ENCODE measurements around the gene TPT1. TPM values are rescaled to one million over a fixed set of nuclear protein-coding genes. Genes with fewer than 3 reads are reported as not detected.
A peak's percentile ranks its signal among the peaks of the same experiment; 100 is the strongest.

Gene TPT1
- total and polyA plus RNA-seq, 4 donors = 3,196 to 18,191 (median 5,218) TPM

DNA sequence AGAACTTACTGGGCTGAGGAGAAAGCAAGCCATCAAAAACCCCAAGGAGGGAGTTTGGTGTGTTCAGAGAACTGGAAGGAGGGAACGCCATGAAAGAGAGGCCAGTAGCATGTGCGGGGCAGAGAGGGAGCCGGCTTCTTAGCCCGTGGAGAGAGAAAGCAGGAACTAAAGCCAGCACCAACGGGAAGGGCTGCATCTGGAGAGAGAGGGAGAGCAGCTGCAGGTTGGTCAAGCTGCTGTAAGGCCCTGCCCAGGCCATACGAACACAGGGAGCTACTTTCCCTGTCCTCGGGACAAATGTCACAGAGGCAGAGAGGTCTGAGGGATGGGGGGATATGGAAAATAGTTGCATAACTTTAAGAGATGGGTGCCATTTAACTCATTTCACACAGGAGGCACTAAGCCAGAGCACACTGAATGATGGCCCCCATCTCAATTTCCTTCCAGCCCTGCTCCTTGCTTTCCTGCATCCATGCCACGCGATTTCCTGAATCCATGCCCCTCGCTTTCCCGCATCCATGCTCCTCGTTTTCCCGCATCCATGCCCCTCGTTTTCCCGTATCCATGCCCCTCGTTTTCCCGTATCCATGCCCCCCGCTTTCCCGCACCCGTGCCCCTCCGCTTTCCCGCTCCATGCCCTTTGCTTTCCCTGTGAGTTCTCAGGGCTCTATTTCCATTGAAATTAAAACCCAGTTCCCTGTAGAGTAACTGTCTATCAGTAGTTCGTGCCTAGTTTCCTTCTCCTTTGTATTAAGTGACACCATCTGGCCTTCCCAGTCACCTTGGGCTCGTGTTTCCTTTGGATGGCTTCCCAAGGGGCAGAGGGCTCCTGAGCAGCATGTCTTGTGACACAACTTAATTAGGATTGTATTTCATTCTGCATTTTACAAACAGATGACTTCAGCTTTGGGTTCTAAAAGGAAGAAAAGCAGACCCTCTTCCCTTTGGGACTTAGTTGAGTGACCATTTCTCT is 31.5 kb upstream of the TPT1 start:
- DNase-seq (no peak), ATAC-seq (ENCODE audit: low FRiP score) (no peak)
- H3K9me3 ChIP-seq (ENCODE audit: control insufficient read depth, low read length) = no peaks in the 10 kb centered on the region
- H3K27ac ChIP-seq (ENCODE audit: low read depth in 1 of 2, low read length in 2 of 2) = no peak overlapping the region
- H3K4me1 ChIP-seq (ENCODE audit: control insufficient read depth in 1 of 2, insufficient read depth in 2 of 2, low read length in 2 of 2) = no peaks in the 10 kb centered on the region
- intact Hi-C loops (cut with DNase I) = loop anchor here (10.0 kb wide), 2 partner anchors 92 to 328 kb away; partner anchors contain the start of gene COG3 (in 1 of the 2)
- WGBS, 2 donors = 79 to 80% methylated on average over 24 of the region's 24 CpGs
- no peaks in the 10 kb centered on the region for H3K27me3 ChIP-seq (ENCODE audit: control insufficient read depth in 1 of 2, insufficient read depth in 2 of 2, low read length in 1 of 2)
- no peaks in the 10 kb centered on the region for H3K36me3 ChIP-seq (ENCODE audit: control insufficient read depth in 1 of 2, insufficient read depth in 2 of 2, low read length in 1 of 2)
- H3K4me3 ChIP-seq (ENCODE audit: low read length in 2 of 2) = no peak overlapping the region

DNA sequence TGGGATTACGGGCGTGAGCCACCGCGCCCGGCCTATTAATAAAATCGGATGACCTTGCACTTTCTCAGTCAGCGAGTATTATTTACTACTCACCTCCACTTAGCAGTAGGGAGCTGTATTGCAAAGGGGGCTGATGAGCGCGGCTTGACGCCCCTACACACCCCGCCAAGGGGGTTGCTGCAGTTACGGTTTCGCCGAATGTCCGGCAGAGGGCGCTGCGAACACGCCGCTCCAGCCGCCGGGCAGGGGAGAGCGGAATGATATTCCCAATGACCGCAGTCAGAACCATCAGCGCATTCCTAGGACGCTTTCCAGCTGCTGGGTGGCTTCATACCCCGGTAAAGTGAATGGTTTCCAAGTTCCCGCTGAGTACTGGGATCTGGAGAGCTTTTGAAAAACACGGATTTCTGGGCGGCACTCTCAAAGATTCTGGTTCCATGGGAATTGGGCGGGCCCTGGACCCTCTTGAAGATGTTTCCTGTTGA is 30.0 kb upstream of the TPT1 start:
- 19% methylated on average over 30 of the region's 30 CpGs for WGBS, 2 donors
- DNase-seq = peak; percentile 79 to 90
- intact Hi-C loops (cut with DNase I) = loop anchor here (10.0 kb wide), 2 partner anchors 94 to 326 kb away; partner anchors contain the start of gene COG3 (in 1 of the 2)

DNA sequence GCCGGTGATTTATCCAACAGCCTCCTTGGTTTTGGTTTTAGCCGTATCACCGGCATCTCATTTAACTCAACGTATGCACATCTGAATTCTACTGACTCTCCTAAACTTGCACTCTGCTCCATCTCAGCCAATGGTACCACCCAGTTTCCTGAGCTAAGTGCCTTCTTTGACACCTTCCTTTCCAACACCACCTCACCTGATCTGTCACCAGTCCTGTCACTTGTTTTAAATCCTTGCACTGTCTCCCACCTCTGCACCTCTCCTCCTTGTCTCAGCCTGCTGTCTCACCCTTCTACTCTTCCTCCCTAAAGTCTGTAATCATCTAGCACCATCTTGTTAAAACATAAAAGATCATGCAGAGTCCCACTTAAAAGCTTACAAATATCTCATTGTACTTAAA is 28.1 kb upstream of the TPT1 start:
- Histone ChIP-seq H3K36me3 (ENCODE audit: control insufficient read depth in 1 of 2, insufficient read depth in 2 of 2, low read length in 1 of 2) (no peaks in the 10 kb centered on the region), H3K27me3 (ENCODE audit: control insufficient read depth in 1 of 2, insufficient read depth in 2 of 2, low read length in 1 of 2) (no peaks in the 10 kb centered on the region), H3K4me3 (ENCODE audit: low read length in 2 of 2) (no peak overlapping the region), H3K4me1 (ENCODE audit: control insufficient read depth in 1 of 2, insufficient read depth in 2 of 2, low read length in 2 of 2) (no peaks in the 10 kb centered on the region), H3K27ac (ENCODE audit: low read depth in 1 of 2, low read length in 2 of 2) (no peak overlapping the region), H3K9me3 (ENCODE audit: control insufficient read depth, low read length) (no peaks in the 10 kb centered on the region)
- no peak for DNase-seq
- no peak for ATAC-seq (ENCODE audit: low FRiP score)
- intact Hi-C loops (cut with DNase I) = loop anchor here in 1 of 2 donors (10.0 kb wide), 1 partner anchor 136 kb away; no protein-coding TSS in a partner anchor
- WGBS, 2 donors = 83 to 85% methylated on average over 4 of the region's 4 CpGs

More for the DNA sequence above, 30.0 kb upstream of the TPT1 start:
- H3K27ac ChIP-seq (ENCODE audit: low read depth in 1 of 2, low read length in 2 of 2) = no peak overlapping the region
- H3K4me1 ChIP-seq (ENCODE audit: control insufficient read depth in 1 of 2, insufficient read depth in 2 of 2, low read length in 2 of 2) = no peaks in the 10 kb centered on the region
- no peaks in the 10 kb centered on the region for H3K36me3 ChIP-seq (ENCODE audit: control insufficient read depth in 1 of 2, insufficient read depth in 2 of 2, low read length in 1 of 2)
- H3K4me3 ChIP-seq (ENCODE audit: low read length in 2 of 2) = no peak overlapping the region
- no peaks in the 10 kb centered on the region for H3K27me3 ChIP-seq (ENCODE audit: control insufficient read depth in 1 of 2, insufficient read depth in 2 of 2, low read length in 1 of 2)
- H3K9me3 ChIP-seq (ENCODE audit: control insufficient read depth, low read length) = no peaks in the 10 kb centered on the region
- ATAC-seq (ENCODE audit: low FRiP score) = peak; percentile 92

DNA sequence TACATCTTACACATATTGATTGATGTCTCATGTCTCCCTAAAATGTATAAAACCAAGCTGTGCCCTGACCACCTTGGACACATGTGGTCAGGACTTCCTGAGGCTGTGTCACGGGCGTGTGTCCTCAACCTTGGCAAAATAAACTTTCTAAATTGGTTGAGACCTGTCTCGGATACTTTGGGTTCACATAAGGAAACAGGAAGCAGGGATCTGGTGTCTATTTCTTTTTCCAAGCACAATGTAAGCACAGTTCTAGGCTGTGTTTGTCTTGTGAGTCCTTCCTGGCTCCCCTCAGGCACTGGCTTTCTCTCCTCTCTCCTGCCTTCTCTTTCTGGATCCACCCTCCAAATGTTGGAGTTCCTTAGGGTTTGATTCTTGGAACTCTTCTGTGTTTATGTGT is 27.6 kb upstream of the TPT1 start:
- no peak for ATAC-seq (ENCODE audit: low FRiP score)
- no peak overlapping the region for H3K4me3 ChIP-seq (ENCODE audit: low read length in 2 of 2)
- intact Hi-C loops (cut with DNase I) = loop anchor here in 1 of 2 donors (10.0 kb wide), 1 partner anchor 136 kb away; no protein-coding TSS in a partner anchor
- H3K4me1 ChIP-seq (ENCODE audit: control insufficient read depth in 1 of 2, insufficient read depth in 2 of 2, low read length in 2 of 2) = no peaks in the 10 kb centered on the region
- no peaks in the 10 kb centered on the region for H3K9me3 ChIP-seq (ENCODE audit: control insufficient read depth, low read length)
- no peaks in the 10 kb centered on the region for H3K36me3 ChIP-seq (ENCODE audit: control insufficient read depth in 1 of 2, insufficient read depth in 2 of 2, low read length in 1 of 2)
- H3K27me3 ChIP-seq (ENCODE audit: control insufficient read depth in 1 of 2, insufficient read depth in 2 of 2, low read length in 1 of 2) = no peaks in the 10 kb centered on the region
- DNase-seq = no peak
- no peak overlapping the region for H3K27ac ChIP-seq (ENCODE audit: low read depth in 1 of 2, low read length in 2 of 2)
- 1 to 5% methylated on average over 3 of the region's 3 CpGs for WGBS, 2 donors

DNA sequence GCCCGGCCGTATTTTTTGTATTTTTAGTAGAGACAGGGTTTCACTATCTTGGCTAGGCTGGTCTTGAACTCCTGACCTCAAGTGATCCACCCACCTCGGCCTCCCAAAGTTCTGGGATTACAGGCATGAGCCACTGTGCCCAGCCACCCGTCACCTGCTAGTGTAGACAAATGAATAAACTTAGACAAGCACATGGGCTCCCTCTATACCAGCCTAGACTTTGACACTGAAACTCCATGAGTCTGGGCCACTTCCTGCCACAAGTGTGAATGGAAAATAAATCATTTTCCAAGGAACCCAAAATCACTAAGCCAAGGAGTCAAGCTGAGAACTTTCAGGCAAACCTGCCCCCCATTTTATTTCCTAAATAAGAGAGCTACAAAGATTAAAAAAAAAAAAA is 27.0 kb upstream of the TPT1 start:
- no peak overlapping the region for H3K27ac ChIP-seq (ENCODE audit: low read depth in 1 of 2, low read length in 2 of 2)
- H3K36me3 ChIP-seq (ENCODE audit: control insufficient read depth in 1 of 2, insufficient read depth in 2 of 2, low read length in 1 of 2) = no peaks in the 10 kb centered on the region
- H3K27me3 ChIP-seq (ENCODE audit: control insufficient read depth in 1 of 2, insufficient read depth in 2 of 2, low read length in 1 of 2) = no peaks in the 10 kb centered on the region
- H3K4me1 ChIP-seq (ENCODE audit: control insufficient read depth in 1 of 2, insufficient read depth in 2 of 2, low read length in 2 of 2) = no peaks in the 10 kb centered on the region
- DNase-seq = no peak
- WGBS, 2 donors = 63 to 68% methylated on average over 4 of the region's 4 CpGs
- no peak overlapping the region for H3K4me3 ChIP-seq (ENCODE audit: low read length in 2 of 2)
- H3K9me3 ChIP-seq (ENCODE audit: control insufficient read depth, low read length) = no peaks in the 10 kb centered on the region
- intact Hi-C loops (cut with DNase I) = loop anchor here in 1 of 2 donors (10.0 kb wide), 1 partner anchor 137 kb away; no protein-coding TSS in a partner anchor
- ATAC-seq (ENCODE audit: low FRiP score) = no peak

DNA sequence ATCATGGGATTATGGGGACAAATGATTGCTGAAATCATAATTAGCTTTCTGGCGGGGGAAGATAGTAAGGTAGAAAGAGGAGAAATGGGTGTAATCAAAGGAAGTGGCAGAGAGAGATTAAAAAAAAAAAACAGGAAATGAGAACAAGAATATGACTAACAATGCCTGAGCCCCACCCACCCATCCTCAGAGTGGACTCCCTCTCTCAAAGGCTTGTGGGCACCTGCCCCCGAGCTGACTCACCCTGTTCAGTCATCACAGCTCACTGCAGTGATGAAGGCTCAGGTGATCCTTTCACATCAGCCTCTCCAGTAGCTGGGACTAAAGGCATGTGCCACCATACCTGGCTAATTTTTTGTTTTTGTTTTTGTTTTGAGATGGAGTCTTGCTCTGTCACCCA is 26.4 kb upstream of the TPT1 start:
- DNase-seq (peak; percentile 80 to 81), ATAC-seq (ENCODE audit: low FRiP score) (no peak)
- Histone ChIP-seq H3K9me3 (ENCODE audit: control insufficient read depth, low read length) (no peaks in the 10 kb centered on the region), H3K4me3 (ENCODE audit: low read length in 2 of 2) (no peak overlapping the region), H3K27me3 (ENCODE audit: control insufficient read depth in 1 of 2, insufficient read depth in 2 of 2, low read length in 1 of 2) (no peaks in the 10 kb centered on the region), H3K27ac (ENCODE audit: low read depth in 1 of 2, low read length in 2 of 2) (no peak overlapping the region), H3K36me3 (ENCODE audit: control insufficient read depth in 1 of 2, insufficient read depth in 2 of 2, low read length in 1 of 2) (peaks cover 0 to 2% of the 10 kb centered on the region in 2 donors), H3K4me1 (ENCODE audit: control insufficient read depth in 1 of 2, insufficient read depth in 2 of 2, low read length in 2 of 2) (no peaks in the 10 kb centered on the region)
- intact Hi-C loops (cut with DNase I) = loop anchor here in 1 of 2 donors (10.0 kb wide), 1 partner anchor 137 kb away; no protein-coding TSS in a partner anchor
- WGBS, 2 donors = 80% methylated on average over 2 of the region's 2 CpGs

DNA sequence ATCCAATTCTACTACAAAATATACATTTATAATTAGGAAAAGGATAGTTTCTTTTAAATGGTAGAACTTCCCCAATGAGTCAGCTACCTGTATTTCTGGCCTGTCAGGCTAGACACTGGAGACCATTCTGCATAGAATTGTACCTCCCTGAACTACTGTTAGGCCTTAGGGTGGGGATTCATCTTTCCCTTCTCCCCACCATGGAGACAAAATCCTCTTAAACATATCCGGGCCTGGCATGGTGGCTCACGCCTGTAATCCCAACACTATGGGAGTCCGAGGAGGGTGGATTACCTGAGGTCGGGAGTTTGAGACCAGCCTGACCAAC is 24.5 kb upstream of the TPT1 start:
- no peak overlapping the region for H3K4me3 ChIP-seq (ENCODE audit: low read length in 2 of 2)
- intact Hi-C loops (cut with DNase I) = loop anchor here in 1 of 2 donors (10.0 kb wide), 1 partner anchor 139 kb away; no protein-coding TSS in a partner anchor
- 95 to 97% methylated on average over 4 of the region's 4 CpGs for WGBS, 2 donors
- ATAC-seq (ENCODE audit: low FRiP score) (no peak), DNase-seq (no peak)
- peaks cover 0 to 5% of the 10 kb centered on the region in 2 donors for H3K36me3 ChIP-seq (ENCODE audit: control insufficient read depth in 1 of 2, insufficient read depth in 2 of 2, low read length in 1 of 2)
- H3K27ac ChIP-seq (ENCODE audit: low read depth in 1 of 2, low read length in 2 of 2) = no peak overlapping the region
- H3K27me3 ChIP-seq (ENCODE audit: control insufficient read depth in 1 of 2, insufficient read depth in 2 of 2, low read length in 1 of 2) = no peaks in the 10 kb centered on the region
- no peaks in the 10 kb centered on the region for H3K9me3 ChIP-seq (ENCODE audit: control insufficient read depth, low read length)
- H3K4me1 ChIP-seq (ENCODE audit: control insufficient read depth in 1 of 2, insufficient read depth in 2 of 2, low read length in 2 of 2) = no peaks in the 10 kb centered on the region

DNA sequence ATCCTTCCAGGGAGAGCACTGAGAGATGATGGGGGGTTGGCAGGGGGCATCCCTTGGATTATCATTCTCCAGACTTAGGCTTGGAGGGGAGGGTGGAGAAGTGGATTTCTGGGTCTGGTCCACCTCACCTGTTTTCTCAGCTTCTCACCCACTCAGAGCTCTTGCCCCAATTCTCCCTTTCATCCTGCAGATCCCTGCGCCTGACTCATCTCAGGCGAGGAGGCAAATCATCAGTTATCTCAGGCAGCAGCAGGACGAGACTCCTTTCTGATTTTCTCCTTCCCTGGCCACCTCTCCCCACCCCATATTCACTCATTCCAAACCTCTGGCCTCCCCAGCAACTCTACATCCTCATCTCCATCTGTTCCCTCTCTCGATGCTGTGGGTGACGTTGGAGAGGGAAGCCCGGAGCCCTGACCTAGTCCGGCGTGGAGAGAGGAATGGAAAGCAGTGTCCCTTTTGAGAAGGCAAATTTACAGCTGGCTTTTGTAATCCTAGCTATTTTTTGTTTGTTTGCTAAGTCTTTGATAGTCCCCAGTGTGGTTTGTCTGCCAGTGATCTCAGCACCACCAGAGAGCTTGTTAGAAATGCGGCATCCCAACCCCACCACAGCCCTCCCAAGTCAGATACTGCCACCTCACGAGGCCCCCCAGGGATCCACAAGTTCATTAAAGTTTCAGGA is 24.0 kb upstream of the TPT1 start:
- no peaks in the 10 kb centered on the region for H3K4me1 ChIP-seq (ENCODE audit: control insufficient read depth in 1 of 2, insufficient read depth in 2 of 2, low read length in 2 of 2)
- intact Hi-C loops (cut with DNase I) = loop anchor here in 1 of 2 donors (10.0 kb wide), 1 partner anchor 140 kb away; no protein-coding TSS in a partner anchor
- H3K27me3 ChIP-seq (ENCODE audit: control insufficient read depth in 1 of 2, insufficient read depth in 2 of 2, low read length in 1 of 2) = no peaks in the 10 kb centered on the region
- ATAC-seq (ENCODE audit: low FRiP score) = no peak
- DNase-seq = peak in 1 of 2 donors; percentile 35
- WGBS, 2 donors = 93% methylated on average over 10 of the region's 10 CpGs
- H3K36me3 ChIP-seq (ENCODE audit: control insufficient read depth in 1 of 2, insufficient read depth in 2 of 2, low read length in 1 of 2) = peaks cover 0 to 5% of the 10 kb centered on the region in 2 donors
- H3K4me3 ChIP-seq (ENCODE audit: low read length in 2 of 2) = no peak overlapping the region
- no peaks in the 10 kb centered on the region for H3K9me3 ChIP-seq (ENCODE audit: control insufficient read depth, low read length)
- no peak overlapping the region for H3K27ac ChIP-seq (ENCODE audit: low read depth in 1 of 2, low read length in 2 of 2)

Measured in aorta (tissue), 5 donors.